ENCODE measurements around the gene WNK2. TPM values are rescaled to one million over a fixed set of nuclear protein-coding genes. Genes with fewer than 3 reads are reported as not detected.
A peak's percentile ranks its signal among the peaks of the same experiment; 100 is the strongest.

Gene WNK2
- polyA plus RNA-seq, 3 donors, result 0.40 TPM; not detected in 2

- Mint-ChIP-seq H3K36me3 (peaks cover 0 to 5% of the 10 kb centered on the region in 2 donors), H3K27me3 (ENCODE audit: low read depth in 3 of 3) (peaks cover 47 to 73% (median 66%) of the 10 kb centered on the region in 3 donors), H3K9me3 (peaks cover 0 to 7% (median 2%) of the 10 kb centered on the region in 7 donors), H3K27ac (no peak overlapping the region), H3K4me3 (peak overlapping the region in 1 of 2 donors; percentile 46), H3K4me1 (peaks cover 8% of the 10 kb centered on the region)
- Histone ChIP-seq H3K4me3 (replicated peaks in 1 of 3; ENCODE audit: low read depth in 2 of 3, low read length in 3 of 3) (no peak overlapping the region), H2AFZ (ENCODE audit: insufficient read depth, low read depth, low read length, poor library complexity, severe bottlenecking) (no peak overlapping the region), H4K20me1 (ENCODE audit: insufficient read depth, low read length) (no peaks in the 10 kb centered on the region), H3K9ac (ENCODE audit: insufficient read depth, low read length, poor library complexity, severe bottlenecking) (no peak overlapping the region), H3K9me3 (replicated peaks in 1 of 2; ENCODE audit: control insufficient read depth in 1 of 2, insufficient read depth in 1 of 2, low read length in 2 of 2) (peaks cover 0 to 8% of the 10 kb centered on the region in 2 donors), H3K27me3 (ENCODE audit: control insufficient read depth in 2 of 2, insufficient read depth in 2 of 2, low read length in 2 of 2) (peaks cover 18 to 54% of the 10 kb centered on the region in 2 donors), H3K79me2 (ENCODE audit: insufficient read depth, low read length) (no peaks in the 10 kb centered on the region), H3K4me1 (ENCODE audit: control insufficient read depth in 1 of 2, insufficient read depth in 2 of 2, low read length in 2 of 2) (peaks cover 9 to 16% of the 10 kb centered on the region in 2 donors), H3K27ac (ENCODE audit: low read depth in 1 of 2, low read length in 2 of 2) (no peak overlapping the region), H3K4me2 (replicated peaks; ENCODE audit: extremely low read depth, low read length, poor library complexity, severe bottlenecking) (no peak overlapping the region), H3K36me3 (replicated peaks in 1 of 2; ENCODE audit: control insufficient read depth in 1 of 2, insufficient read depth in 2 of 2, low read length in 2 of 2) (no peaks in the 10 kb centered on the region)
- DNase-seq, result no peak
- 89% methylated on average over 4 of the region's 5 CpGs for WGBS (ENCODE audit: insufficient coverage)
- intact Hi-C loops (cut with micrococcal nuclease), result no loop called here
- no peak for TF ChIP-seq CTCF (IDR thresholded peaks at IDR 0.05)
Observed at GRCh38 chr9:93187574-93187973, 3.6 kb downstream of the WNK2 start.

- intact Hi-C loops (cut with micrococcal nuclease), result no loop called here
- H3K4me3 ChIP-seq (replicated peaks in 1 of 3; ENCODE audit: low read depth in 2 of 3, low read length in 3 of 3), result no peak overlapping the region
- no peaks in the 10 kb centered on the region for H3K36me3 Mint-ChIP-seq
- no peaks in the 10 kb centered on the region for H3K9me3 ChIP-seq (replicated peaks in 1 of 2; ENCODE audit: control insufficient read depth in 1 of 2, insufficient read depth in 1 of 2, low read length in 2 of 2)
- H3K27ac Mint-ChIP-seq, result no peak overlapping the region
- no peaks in the 10 kb centered on the region for H3K36me3 ChIP-seq (replicated peaks in 1 of 2; ENCODE audit: control insufficient read depth in 1 of 2, insufficient read depth in 2 of 2, low read length in 2 of 2)
- 89% methylated on average over 12 of the region's 14 CpGs for WGBS (ENCODE audit: insufficient coverage)
- no peaks in the 10 kb centered on the region for H3K79me2 ChIP-seq (ENCODE audit: insufficient read depth, low read length)
- H3K9me3 Mint-ChIP-seq, result peaks cover 0 to 5% (median 2%) of the 10 kb centered on the region in 7 donors
- no peak for TF ChIP-seq CTCF (IDR thresholded peaks at IDR 0.05)
- peaks cover 7 to 43% of the 10 kb centered on the region in 2 donors for H3K27me3 ChIP-seq (ENCODE audit: control insufficient read depth in 2 of 2, insufficient read depth in 2 of 2, low read length in 2 of 2)
- H4K20me1 ChIP-seq (ENCODE audit: insufficient read depth, low read length), result no peaks in the 10 kb centered on the region
- H3K27me3 Mint-ChIP-seq (ENCODE audit: low read depth in 3 of 3), result peaks cover 38 to 66% (median 59%) of the 10 kb centered on the region in 3 donors
- peak overlapping the region in 1 of 2 donors; percentile 33 for H3K4me3 Mint-ChIP-seq
- H3K27ac ChIP-seq (ENCODE audit: low read depth in 1 of 2, low read length in 2 of 2), result no peak overlapping the region
- no peak overlapping the region for H2AFZ ChIP-seq (ENCODE audit: insufficient read depth, low read depth, low read length, poor library complexity, severe bottlenecking)
- peaks cover 1% of the 10 kb centered on the region for H3K4me1 Mint-ChIP-seq
- H3K9ac ChIP-seq (ENCODE audit: insufficient read depth, low read length, poor library complexity, severe bottlenecking), result no peak overlapping the region
- H3K4me2 ChIP-seq (replicated peaks; ENCODE audit: extremely low read depth, low read length, poor library complexity, severe bottlenecking), result no peak overlapping the region
- DNase-seq, result no peak
- H3K4me1 ChIP-seq (ENCODE audit: control insufficient read depth in 1 of 2, insufficient read depth in 2 of 2, low read length in 2 of 2), result peaks cover 5 to 12% of the 10 kb centered on the region in 2 donors
Observed at GRCh38 chr9:93188426-93189368, 4.8 kb downstream of the WNK2 start.

Data from CD14-positive monocyte (primary cell).